ENCODE measurements around the gene BMPR1B. TPM values are rescaled to one million over a fixed set of nuclear protein-coding genes. Genes with fewer than 3 reads are reported as not detected.

The BMPR1B gene
- total RNA-seq, 3 donors from 2014 or later (not counting 1 experiment from before 2014, with no cell fraction given): 0.25 TPM; not detected in 2

- Mint-ChIP-seq H3K36me3 (no peaks in the 10 kb centered on the region), H3K9me3 (no peaks in the 10 kb centered on the region), H3K4me3 (no peak overlapping the region), H3K27ac (no peak overlapping the region), H3K4me1 (no peaks in the 10 kb centered on the region), H3K27me3 (ENCODE audit: low read depth in 2 of 2) (peaks cover 26 to 52% of the 10 kb centered on the region in 2 donors)
- H3K4me3 ChIP-seq (ENCODE audit: low read length): no peak overlapping the region
- WGBS (ENCODE audit: insufficient coverage): 85% methylated on average over 4 of the region's 4 CpGs
- peaks cover 4% of the 10 kb centered on the region for H3K27me3 ChIP-seq (ENCODE audit: control insufficient read depth, insufficient read depth, low read length)
- H3K36me3 ChIP-seq (ENCODE audit: control insufficient read depth, insufficient read depth, low read length): no peaks in the 10 kb centered on the region
- no peak for TF ChIP-seq CTCF (IDR thresholded peaks at IDR 0.05)
- DNase-seq (no peak), ATAC-seq (no peak)
- H3K4me1 ChIP-seq (ENCODE audit: control insufficient read depth, insufficient read depth, low read length): no peaks in the 10 kb centered on the region
- H3K9me3 ChIP-seq (ENCODE audit: control insufficient read depth, insufficient read depth, low read length): no peaks in the 10 kb centered on the region
- intact Hi-C loops (cut with micrococcal nuclease): no loop called here
- no peak overlapping the region for H3K27ac ChIP-seq (ENCODE audit: low read length)
Measured at GRCh38 chr4:94765648-94766047, 7.9 kb downstream of the BMPR1B start.

GRCh38 chr4:94766856-94767255, 9.1 kb downstream of the BMPR1B start:
- no peaks in the 10 kb centered on the region for H3K36me3 Mint-ChIP-seq

GRCh38 chr4:94767446-94767845, 9.7 kb downstream of the BMPR1B start:
- Histone ChIP-seq H3K4me1 (ENCODE audit: control insufficient read depth, insufficient read depth, low read length) (no peaks in the 10 kb centered on the region), H3K9me3 (ENCODE audit: control insufficient read depth, insufficient read depth, low read length) (no peaks in the 10 kb centered on the region), H3K27me3 (ENCODE audit: control insufficient read depth, insufficient read depth, low read length) (peaks cover 2% of the 10 kb centered on the region), H3K27ac (ENCODE audit: low read length) (no peak overlapping the region), H3K4me3 (ENCODE audit: low read length) (no peak overlapping the region), H3K36me3 (ENCODE audit: control insufficient read depth, insufficient read depth, low read length) (no peaks in the 10 kb centered on the region)
- Mint-ChIP-seq H3K27me3 (ENCODE audit: low read depth in 2 of 2) (peaks cover 15 to 34% of the 10 kb centered on the region in 2 donors), H3K4me1 (no peaks in the 10 kb centered on the region), H3K4me3 (no peak overlapping the region), H3K36me3 (no peaks in the 10 kb centered on the region), H3K9me3 (no peaks in the 10 kb centered on the region), H3K27ac (no peak overlapping the region)
- DNase-seq: no peak
- no CpG with 5 or more reads among the region's 1 CpG for WGBS (ENCODE audit: insufficient coverage)
- intact Hi-C loops (cut with micrococcal nuclease): no loop called here
- ATAC-seq: no peak
- no peak for TF ChIP-seq CTCF (IDR thresholded peaks at IDR 0.05)

More at GRCh38 chr4:94766856-94767255, 9.1 kb downstream of the BMPR1B start:
- H3K27ac ChIP-seq (ENCODE audit: low read length): no peak overlapping the region
- Mint-ChIP-seq H3K9me3 (no peaks in the 10 kb centered on the region), H3K27me3 (ENCODE audit: low read depth in 2 of 2) (peaks cover 18 to 40% of the 10 kb centered on the region in 2 donors), H3K4me1 (no peaks in the 10 kb centered on the region), H3K27ac (no peak overlapping the region), H3K4me3 (no peak overlapping the region)
- no peak for ATAC-seq
- H3K4me3 ChIP-seq (ENCODE audit: low read length): no peak overlapping the region
- no peaks in the 10 kb centered on the region for H3K36me3 ChIP-seq (ENCODE audit: control insufficient read depth, insufficient read depth, low read length)
- 75% methylated on average over 2 of the region's 3 CpGs for WGBS (ENCODE audit: insufficient coverage)
- intact Hi-C loops (cut with micrococcal nuclease): no loop called here
- DNase-seq: no peak
- H3K9me3 ChIP-seq (ENCODE audit: control insufficient read depth, insufficient read depth, low read length): no peaks in the 10 kb centered on the region
- H3K4me1 ChIP-seq (ENCODE audit: control insufficient read depth, insufficient read depth, low read length): no peaks in the 10 kb centered on the region
- H3K27me3 ChIP-seq (ENCODE audit: control insufficient read depth, insufficient read depth, low read length): peaks cover 2% of the 10 kb centered on the region
- TF ChIP-seq CTCF (IDR thresholded peaks at IDR 0.05): no peak

- H3K36me3 Mint-ChIP-seq: peaks cover 9% of the 10 kb centered on the region
- peaks cover 11% of the 10 kb centered on the region for H3K9me3 ChIP-seq (ENCODE audit: control insufficient read depth, insufficient read depth, low read length)
- H3K27ac Mint-ChIP-seq: no peak overlapping the region
- H3K27me3 ChIP-seq (ENCODE audit: control insufficient read depth, insufficient read depth, low read length): no peaks in the 10 kb centered on the region
- TF ChIP-seq CTCF (IDR thresholded peaks at IDR 0.05): no peak
- H3K4me1 Mint-ChIP-seq: no peaks in the 10 kb centered on the region
- no peaks in the 10 kb centered on the region for H3K27me3 Mint-ChIP-seq (ENCODE audit: low read depth in 2 of 2)
- no peaks in the 10 kb centered on the region for H3K4me1 ChIP-seq (ENCODE audit: control insufficient read depth, insufficient read depth, low read length)
- intact Hi-C loops (cut with micrococcal nuclease): no loop called here
- 31% methylated on average over 1 of the region's 1 CpG for WGBS (ENCODE audit: insufficient coverage)
- DNase-seq (no peak), ATAC-seq (no peak)
- no peak overlapping the region for H3K4me3 ChIP-seq (ENCODE audit: low read length)
- H3K9me3 Mint-ChIP-seq: peaks cover 8 to 10% of the 10 kb centered on the region in 2 donors
- H3K27ac ChIP-seq (ENCODE audit: low read length): no peak overlapping the region
- H3K4me3 Mint-ChIP-seq: no peak overlapping the region
- no peaks in the 10 kb centered on the region for H3K36me3 ChIP-seq (ENCODE audit: control insufficient read depth, insufficient read depth, low read length)
Measured at GRCh38 chr4:94782707-94783106, 25.0 kb downstream of the BMPR1B start.

All from natural killer cell (primary cell).